ENCODE results near the gene C2orf74.
"Not testable (repeated sequence)": the region's sequence is repeated elsewhere in the genome, so short reads cannot be mapped to it uniquely, and the experiment has no call there.

C2orf74 gene

DNA sequence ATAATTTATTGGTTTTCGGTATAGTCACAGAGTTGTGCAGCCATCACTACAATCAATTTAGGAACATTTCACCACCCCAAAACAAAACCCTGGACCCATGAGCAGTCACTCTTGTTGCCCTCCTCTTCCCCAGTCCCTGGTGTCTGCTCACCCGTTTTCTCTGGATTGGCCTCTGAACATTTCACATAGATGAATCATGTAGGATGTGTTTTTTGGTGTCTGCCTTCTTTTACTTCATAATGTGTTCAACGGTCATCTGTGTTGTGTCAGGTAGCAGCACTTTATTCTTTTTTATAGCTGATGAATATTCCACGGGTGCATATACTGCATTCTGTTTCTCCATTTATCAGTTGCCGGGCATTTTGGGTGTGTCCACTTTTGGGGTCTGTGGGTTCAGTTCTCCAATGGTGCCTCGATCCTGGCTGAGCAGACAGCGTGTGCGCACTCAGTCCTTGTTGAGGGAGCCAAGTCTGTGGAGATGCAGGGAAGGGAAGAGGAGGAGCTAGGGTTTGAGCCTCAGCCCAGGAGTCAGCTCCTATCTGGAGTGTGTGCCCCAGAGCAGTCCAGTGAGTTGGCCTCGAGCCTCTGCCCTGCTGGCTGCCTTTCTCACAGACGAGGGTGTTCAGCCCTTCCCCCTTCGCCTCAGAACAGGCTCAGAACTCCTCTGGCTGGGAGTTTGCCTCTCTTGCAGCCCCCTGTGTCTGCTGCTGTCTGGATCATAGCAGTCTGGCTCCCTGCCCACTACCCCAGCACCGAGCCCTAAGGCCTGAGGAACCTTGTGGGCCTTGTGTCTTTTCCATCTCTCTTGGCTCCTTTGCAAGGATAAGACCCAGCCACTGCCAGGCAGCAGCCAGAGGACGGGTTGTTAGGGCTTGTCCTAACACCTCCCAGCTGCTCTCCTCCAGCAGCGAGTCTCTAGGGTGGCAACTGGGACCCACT is 18.0 kb downstream of the C2orf74 start:
- peaks cover 46 to 61% of the 10 kb centered on the region in 2 donors for H3K4me1 Mint-ChIP-seq
- no peak for ATAC-seq (replicated peaks)

DNA sequence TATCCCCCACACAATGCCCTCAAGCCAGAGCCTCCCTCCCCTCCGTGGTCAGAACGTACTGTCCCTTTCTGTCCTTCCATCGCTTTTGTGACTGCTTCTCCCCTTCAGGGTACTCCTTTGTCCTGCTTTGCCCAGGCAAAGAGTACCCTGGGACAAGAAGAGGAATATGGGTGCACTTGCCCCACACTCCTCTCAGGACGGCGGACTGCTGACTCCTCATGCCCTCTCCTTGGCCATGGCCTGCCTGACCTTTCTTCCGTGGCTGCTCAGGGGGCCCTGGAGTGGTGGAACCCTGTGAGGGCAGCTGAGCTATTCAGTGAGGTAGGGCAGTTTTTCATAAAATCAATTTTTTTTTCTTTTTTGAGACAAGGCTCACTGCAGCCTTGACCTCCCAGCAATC is 18.7 kb downstream of the C2orf74 start:
- Mint-ChIP-seq H3K4me1 (peaks cover 51 to 62% of the 10 kb centered on the region in 2 donors), H3K4me3 (peak overlapping the region; percentile 94), H3K9me3 (no peaks in the 10 kb centered on the region), H3K27ac (peak overlapping the region; percentile 86), H3K36me3 (peaks cover 42 to 63% of the 10 kb centered on the region in 2 donors), H3K27me3 (no peaks in the 10 kb centered on the region)
- ATAC-seq (replicated peaks) = no peak
- DNase-seq = no peak

More for the DNA sequence above, 18.0 kb downstream of the C2orf74 start:
- H3K27me3 Mint-ChIP-seq = no peaks in the 10 kb centered on the region
- H3K36me3 Mint-ChIP-seq = peaks cover 36 to 55% of the 10 kb centered on the region in 2 donors
- DNase-seq = no peak
- H3K4me3 Mint-ChIP-seq = peak overlapping the region; percentile 94
- no peaks in the 10 kb centered on the region for H3K9me3 Mint-ChIP-seq
- peak overlapping the region; percentile 86 for H3K27ac Mint-ChIP-seq

DNA sequence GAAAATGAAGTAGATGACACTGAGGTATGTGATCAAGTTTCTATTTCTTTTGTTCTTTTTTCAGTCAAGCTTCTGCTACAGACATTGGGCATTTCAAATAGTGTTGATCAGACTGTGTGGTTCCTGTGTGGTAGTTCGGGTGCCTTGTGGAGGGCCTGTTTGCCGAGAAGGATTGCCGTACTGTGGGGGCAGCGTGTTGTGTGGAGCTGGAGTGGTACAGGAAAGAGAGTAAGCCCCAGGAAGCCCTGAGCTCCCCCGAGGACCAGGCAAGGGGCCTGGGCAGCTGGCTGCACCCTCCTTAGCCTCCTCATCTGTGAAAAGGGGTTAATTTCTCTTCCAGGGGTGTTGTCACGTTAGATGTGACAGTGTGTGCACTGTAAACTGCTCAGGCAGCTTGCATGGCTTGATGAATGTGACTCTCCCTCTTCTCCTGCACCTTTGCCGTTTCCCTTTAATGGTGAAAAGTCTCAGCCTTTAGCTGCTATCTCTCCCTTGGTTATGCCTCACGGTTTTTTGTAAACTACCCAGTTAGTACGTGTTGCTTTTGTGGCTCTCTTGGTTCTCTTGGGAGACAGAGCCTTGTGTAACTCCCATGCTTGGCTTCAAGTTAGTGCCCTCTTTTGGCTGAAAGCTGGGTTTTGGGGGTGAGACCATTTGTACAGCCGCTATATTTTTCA is 19.5 kb downstream of the C2orf74 start:
- Mint-ChIP-seq H3K36me3 (peaks cover 42 to 70% of the 10 kb centered on the region in 2 donors), H3K27me3 (no peaks in the 10 kb centered on the region), H3K9me3 (no peaks in the 10 kb centered on the region), H3K4me3 (peak overlapping the region in 1 of 2 donors; percentile 35), H3K4me1 (peaks cover 51 to 55% of the 10 kb centered on the region in 2 donors), H3K27ac (peak overlapping the region; percentile 86)
- ATAC-seq (replicated peaks) (no peak), DNase-seq (no peak)

DNA sequence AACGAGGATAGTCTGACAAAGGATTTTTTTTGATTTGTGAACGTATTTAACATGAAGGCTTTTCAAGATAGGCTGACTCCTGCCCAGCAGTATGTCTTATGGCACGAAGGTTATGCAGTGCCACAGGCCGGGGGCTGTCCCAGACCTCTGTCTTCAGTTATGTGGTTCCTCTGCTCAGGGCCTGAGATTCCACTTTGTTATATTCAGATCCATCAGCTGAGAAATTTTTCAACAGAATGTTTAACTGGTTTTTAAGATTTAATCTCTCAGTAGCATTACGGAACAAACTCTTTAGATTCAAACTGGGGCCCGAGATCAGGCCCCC is 20.0 kb downstream of the C2orf74 start:
- Mint-ChIP-seq H3K27ac (peak overlapping the region; percentile 39), H3K27me3 (no peaks in the 10 kb centered on the region), H3K36me3 (peaks cover 44 to 73% of the 10 kb centered on the region in 2 donors), H3K4me3 (no peak overlapping the region), H3K9me3 (no peaks in the 10 kb centered on the region), H3K4me1 (peaks cover 50 to 54% of the 10 kb centered on the region in 2 donors)
- no peak for ATAC-seq (replicated peaks)
- no peak for DNase-seq

DNA sequence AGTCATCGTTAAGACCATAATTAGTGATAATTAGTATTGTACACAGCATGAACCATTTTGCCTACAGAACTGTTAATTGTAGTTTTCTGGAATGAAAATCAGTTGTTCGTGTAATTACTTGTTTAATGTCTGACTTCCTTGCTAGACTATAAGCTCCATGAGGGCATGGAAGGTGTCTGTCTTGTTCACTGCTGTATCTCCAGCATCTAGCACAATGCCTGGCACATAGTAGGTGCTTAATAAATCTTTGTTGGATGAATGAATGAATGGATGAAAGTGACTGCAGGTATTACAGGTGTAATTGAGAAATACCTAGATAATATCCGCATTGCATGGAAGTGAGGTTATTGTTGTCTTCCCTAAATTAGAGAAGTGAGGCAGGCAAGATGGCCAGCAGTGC is 21.8 kb downstream of the C2orf74 start:
- Mint-ChIP-seq H3K4me1 (peaks cover 43 to 44% of the 10 kb centered on the region in 2 donors), H3K9me3 (no peaks in the 10 kb centered on the region), H3K36me3 (peaks cover 55 to 76% of the 10 kb centered on the region in 2 donors), H3K4me3 (no peak overlapping the region), H3K27ac (no peak overlapping the region), H3K27me3 (no peaks in the 10 kb centered on the region)
- no peak for ATAC-seq (replicated peaks)
- no peak for DNase-seq

DNA sequence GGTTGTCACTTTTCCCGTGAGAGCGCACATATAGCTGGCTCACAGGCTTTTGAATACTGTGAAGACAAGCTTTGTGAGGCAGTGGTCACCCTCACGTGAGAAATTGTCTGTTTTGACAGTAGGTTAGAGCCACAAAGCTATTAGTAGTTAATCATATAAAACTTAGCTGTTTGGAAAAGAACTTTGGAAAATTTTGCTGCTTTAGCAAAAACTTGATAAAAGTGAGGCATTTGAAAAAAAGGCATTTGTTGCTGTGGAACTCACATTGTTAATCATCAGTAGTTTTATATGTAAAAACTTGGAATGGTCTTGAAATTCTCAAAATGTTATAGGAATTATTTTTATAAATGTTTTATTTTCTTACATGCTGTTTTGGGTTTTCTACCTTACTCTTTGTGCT is 22.3 kb downstream of the C2orf74 start:
- no peaks in the 10 kb centered on the region for H3K9me3 Mint-ChIP-seq
- H3K4me3 Mint-ChIP-seq = no peak overlapping the region
- H3K27ac Mint-ChIP-seq = no peak overlapping the region
- H3K36me3 Mint-ChIP-seq = peaks cover 55 to 76% of the 10 kb centered on the region in 2 donors
- DNase-seq = no peak
- no peak for ATAC-seq (replicated peaks)
- no peaks in the 10 kb centered on the region for H3K27me3 Mint-ChIP-seq
- peaks cover 38 to 39% of the 10 kb centered on the region in 2 donors for H3K4me1 Mint-ChIP-seq

DNA sequence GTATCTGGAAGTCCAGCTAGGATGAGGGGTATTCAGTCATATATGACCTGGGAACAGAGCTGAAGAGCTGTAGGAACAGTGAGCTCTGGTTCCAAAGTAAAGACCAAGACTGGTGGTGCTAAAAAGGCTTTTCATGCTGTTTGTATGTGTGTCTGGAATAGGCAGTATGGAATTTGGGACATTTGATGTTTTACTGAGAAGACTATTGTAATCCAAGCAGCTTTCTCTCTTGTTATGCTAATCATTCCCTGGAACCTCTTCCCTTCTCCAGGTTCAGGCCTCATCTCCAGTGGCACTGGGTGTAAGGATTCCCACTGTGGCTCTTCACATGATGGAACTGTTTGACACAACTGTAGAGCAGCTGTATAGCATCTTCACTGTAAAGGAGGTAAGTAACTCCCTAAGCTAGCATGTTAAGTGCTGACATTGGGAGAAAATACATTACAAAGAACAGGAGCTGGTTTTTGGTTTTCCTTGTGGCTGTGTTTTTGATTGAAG is 23.3 kb downstream of the C2orf74 start:
- H3K4me3 Mint-ChIP-seq = no peak overlapping the region
- H3K27me3 Mint-ChIP-seq = no peaks in the 10 kb centered on the region
- peaks cover 55 to 74% of the 10 kb centered on the region in 2 donors for H3K36me3 Mint-ChIP-seq
- DNase-seq (no peak), ATAC-seq (replicated peaks) (no peak)
- peaks cover 28 to 30% of the 10 kb centered on the region in 2 donors for H3K4me1 Mint-ChIP-seq
- peak overlapping the region; percentile 27 for H3K27ac Mint-ChIP-seq
- no peaks in the 10 kb centered on the region for H3K9me3 Mint-ChIP-seq

DNA sequence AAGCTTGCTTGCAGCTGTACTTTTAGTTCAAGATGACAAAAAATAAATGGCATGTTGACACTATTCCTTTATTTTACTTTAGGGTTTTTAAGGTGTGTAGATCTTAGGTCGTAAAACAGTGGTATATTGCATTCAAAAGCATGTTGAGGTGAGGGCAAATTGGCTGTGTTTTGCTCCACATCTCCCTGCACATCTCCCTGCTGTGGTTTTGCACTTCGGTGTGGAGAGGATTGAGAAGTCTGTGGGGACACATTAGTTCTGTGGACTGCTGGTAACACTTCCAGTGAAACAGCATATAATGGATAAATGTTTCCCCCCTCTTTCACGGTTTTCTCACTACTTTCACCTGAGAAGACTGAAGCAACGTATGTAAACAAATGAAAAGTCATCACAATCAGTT is 25.1 kb downstream of the C2orf74 start:
- peaks cover 43 to 71% of the 10 kb centered on the region in 2 donors for H3K36me3 Mint-ChIP-seq
- H3K9me3 Mint-ChIP-seq = no peaks in the 10 kb centered on the region
- no peak for ATAC-seq (replicated peaks)
- no peak overlapping the region for H3K4me3 Mint-ChIP-seq
- no peak overlapping the region for H3K27ac Mint-ChIP-seq
- H3K4me1 Mint-ChIP-seq = peaks cover 11 to 20% of the 10 kb centered on the region in 2 donors
- H3K27me3 Mint-ChIP-seq = no peaks in the 10 kb centered on the region
- no peak for DNase-seq

DNA sequence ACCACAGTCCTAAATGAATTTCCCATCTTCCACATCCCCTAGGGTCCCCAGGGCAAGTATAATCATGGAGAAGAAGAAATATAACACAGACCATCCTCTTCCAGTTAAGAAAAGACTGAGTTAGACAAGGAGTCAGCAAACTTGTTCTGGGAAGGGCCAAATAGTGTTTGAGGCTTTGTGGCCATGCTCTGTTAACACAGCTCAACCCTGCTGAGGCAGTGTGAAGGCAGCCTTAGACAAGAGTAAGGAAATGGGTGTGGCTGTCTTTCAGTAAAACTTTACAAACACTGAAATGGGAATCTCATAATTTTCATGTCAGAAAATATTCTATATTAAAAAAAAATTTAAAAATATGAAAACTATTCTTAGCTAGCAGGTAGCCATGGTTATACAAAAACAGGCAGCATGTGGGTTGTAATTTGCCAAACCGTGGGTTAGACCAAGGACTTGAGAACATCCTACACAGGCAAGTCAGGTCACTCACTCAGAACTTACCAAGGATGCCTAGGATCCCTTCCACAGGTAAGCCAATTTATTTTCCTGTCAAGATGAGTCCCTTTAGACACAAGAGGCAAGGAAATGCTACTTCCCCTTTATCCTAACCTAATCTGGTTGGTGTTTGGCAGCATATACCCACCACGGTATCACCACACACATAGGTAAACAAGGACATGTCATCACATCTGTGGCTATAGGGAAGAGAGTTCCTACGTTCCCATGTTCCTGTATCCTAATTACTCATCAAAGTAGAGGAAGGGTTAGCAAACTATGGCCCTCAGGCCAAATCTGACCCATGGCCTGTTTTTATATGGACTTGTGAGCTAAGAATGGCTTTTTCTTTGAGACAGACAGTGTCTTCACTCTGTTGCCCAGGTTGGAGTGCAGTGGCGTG is 31.9 kb downstream of the C2orf74 start:
- H3K4me3 Mint-ChIP-seq = no peak overlapping the region
- peak; percentile 48 to 49 for ATAC-seq (replicated peaks)
- H3K9me3 Mint-ChIP-seq = no peaks in the 10 kb centered on the region
- peaks cover 12 to 37% of the 10 kb centered on the region in 2 donors for H3K36me3 Mint-ChIP-seq
- H3K27me3 Mint-ChIP-seq = no peaks in the 10 kb centered on the region
- H3K27ac Mint-ChIP-seq = peak overlapping the region; percentile 47
- peaks cover 0 to 2% of the 10 kb centered on the region in 2 donors for H3K4me1 Mint-ChIP-seq
- DNase-seq = no peak

DNA sequence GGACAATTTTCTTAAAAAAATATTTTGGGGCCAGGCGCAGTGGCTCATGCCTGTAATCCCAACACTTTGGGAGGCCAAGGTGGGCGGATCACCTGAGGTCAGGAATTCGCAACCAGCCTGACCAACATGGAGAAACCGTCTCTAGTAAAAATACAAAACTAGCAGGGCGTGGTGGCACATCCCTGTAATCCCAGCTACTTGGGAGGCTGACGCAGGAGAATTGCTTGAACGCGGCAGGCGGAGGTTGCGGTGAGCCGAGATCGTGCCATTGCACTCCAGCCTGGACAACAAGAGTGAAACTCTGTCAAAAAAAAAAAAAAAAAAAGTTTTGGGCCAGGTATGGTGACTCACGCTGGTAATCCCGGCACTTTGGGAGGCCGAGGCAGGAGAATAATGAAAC is 32.7 kb downstream of the C2orf74 start:
- Mint-ChIP-seq H3K27ac (peak overlapping the region; percentile 47), H3K36me3 (peaks cover 17 to 40% of the 10 kb centered on the region in 2 donors)
- not testable (repeated sequence) for H3K27me3 Mint-ChIP-seq; H3K9me3 Mint-ChIP-seq; DNase-seq; ATAC-seq (replicated peaks); H3K4me1 Mint-ChIP-seq; H3K4me3 Mint-ChIP-seq

DNA sequence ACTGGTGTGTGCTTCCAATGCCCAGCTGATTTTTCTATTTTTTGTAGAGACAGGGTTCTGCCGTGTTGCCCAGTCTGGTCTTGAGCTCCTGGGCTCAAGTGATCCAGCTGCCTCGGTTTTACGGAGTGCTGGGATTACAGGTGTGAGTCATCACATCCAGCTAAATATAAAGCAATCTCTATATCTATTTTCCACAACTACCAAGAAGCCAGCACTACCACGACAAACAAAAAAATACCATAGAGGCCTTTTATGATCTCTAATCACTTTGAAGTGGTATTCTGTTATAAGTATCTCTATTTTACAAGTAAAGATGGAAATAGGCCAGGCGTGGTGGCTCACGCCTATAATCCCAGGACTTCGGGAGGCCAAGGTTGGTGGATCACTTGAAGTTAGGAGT is 34.7 kb downstream of the C2orf74 start:
- H3K36me3 Mint-ChIP-seq = peaks cover 20 to 37% of the 10 kb centered on the region in 2 donors
- H3K4me1 Mint-ChIP-seq = no peaks in the 10 kb centered on the region
- no peak for DNase-seq
- ATAC-seq (replicated peaks) = no peak
- no peaks in the 10 kb centered on the region for H3K27me3 Mint-ChIP-seq
- no peak overlapping the region for H3K27ac Mint-ChIP-seq
- H3K9me3 Mint-ChIP-seq = no peaks in the 10 kb centered on the region
- H3K4me3 Mint-ChIP-seq = no peak overlapping the region

DNA sequence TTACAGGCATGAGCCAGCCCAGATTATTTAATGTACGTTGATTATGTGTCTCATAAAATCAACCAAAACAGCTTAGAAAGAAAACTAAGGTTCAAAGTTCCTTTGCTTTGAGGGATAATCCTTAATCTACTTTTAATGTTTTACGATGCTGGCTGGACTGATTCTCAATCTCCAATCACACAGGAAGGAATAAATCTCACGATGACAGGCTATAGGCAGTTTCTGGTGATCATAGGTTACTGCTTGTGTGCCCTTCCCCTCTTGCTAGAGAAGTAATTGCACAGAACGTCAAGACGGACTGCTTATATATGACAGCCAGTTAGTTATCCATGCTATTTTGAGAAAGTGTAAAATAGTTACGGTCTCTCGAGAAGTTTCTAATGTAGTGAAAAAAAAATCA is 43.1 kb downstream of the C2orf74 start:
- Mint-ChIP-seq H3K36me3 (peaks cover 30 to 50% of the 10 kb centered on the region in 2 donors), H3K27me3 (no peaks in the 10 kb centered on the region), H3K4me3 (no peak overlapping the region), H3K9me3 (no peaks in the 10 kb centered on the region), H3K27ac (no peak overlapping the region), H3K4me1 (no peaks in the 10 kb centered on the region)
- DNase-seq = no peak
- no peak for ATAC-seq (replicated peaks)

DNA sequence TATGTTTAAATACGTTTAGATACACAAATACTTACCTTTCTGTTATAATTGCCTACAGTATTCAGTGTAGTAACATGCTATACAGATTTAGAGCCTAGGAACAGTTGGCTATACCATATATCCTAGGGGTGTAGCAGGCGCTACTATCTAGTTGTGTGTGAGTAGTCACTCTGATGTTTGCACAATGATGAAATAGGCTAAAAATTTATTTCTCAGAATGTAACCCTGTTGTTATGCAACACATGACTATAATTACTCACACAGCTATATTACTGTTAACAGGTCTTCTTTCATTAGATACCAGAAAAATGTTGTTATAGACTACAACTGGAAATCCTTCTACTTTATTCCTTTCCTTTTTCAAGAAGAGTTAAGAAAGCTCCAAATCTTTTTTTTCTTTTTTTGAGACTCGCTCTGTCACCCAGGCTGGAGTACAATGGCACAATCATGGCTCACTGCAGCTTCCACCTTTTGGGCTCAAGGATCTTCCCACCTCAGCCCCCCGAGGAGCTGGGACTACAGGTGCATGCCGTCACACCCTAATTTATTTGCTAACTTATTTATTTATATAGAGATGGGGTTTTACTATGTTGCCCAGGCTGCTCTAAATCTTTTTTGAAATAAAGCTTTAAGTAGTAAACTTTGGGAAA is 48.5 kb downstream of the C2orf74 start:
- Mint-ChIP-seq H3K9me3 (no peaks in the 10 kb centered on the region), H3K36me3 (peaks cover 27% of the 10 kb centered on the region in 2 donors), H3K4me3 (no peak overlapping the region), H3K4me1 (no peaks in the 10 kb centered on the region), H3K27ac (no peak overlapping the region), H3K27me3 (no peaks in the 10 kb centered on the region)
- no peak for ATAC-seq (replicated peaks)
- DNase-seq = no peak
